Vagina (tissue), 2 donors: Measurements from ENCODE around the gene ANGPTL3.

Experiments
- POLR2A ChIP-seq, 2 donors: fragments of 450-650 bp; IDR thresholded peaks; one replicate each; pipeline ENCODE4 v1.6.1; 2017; ENCODE audit warnings: antibody characterized with exemption in 2 of 2, mild to moderate bottlenecking in 2 of 2, moderate library complexity in 2 of 2
- TF ChIP-seq, protein P1 (sequence below), 3 experiments: fragments of 450-650 bp in 2 of 3; fragments of 200-600 bp in 1 of 3; sonication (generic) in 1 of 3; IDR thresholded peaks; one replicate each; pipeline ENCODE4 v1.5.1; 2017 to 2019; ENCODE audit warnings: antibody characterized with exemption in 3 of 3, mild to moderate bottlenecking in 2 of 3, moderate library complexity in 2 of 3

DNA sequence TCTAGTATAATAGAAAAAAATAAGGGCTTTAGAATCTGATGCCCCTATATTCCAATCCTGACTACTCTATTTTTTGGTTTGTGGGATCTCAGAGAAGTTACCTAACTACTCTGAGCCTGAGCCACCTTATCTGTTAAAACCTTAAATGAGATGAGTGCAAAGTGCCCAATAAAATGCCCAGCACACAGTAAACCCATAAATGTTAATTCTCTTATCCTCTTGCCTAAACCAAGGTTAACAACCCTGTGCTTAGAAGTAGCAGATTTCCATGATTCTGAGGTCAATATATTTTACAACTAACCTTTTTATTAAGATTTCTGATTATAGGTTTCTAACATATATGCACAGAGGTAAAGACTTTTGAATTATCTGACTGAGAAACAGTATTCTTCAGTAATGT is 55.1 kb downstream of the ANGPTL3 start:
- TF ChIP-seq, protein P1, sequence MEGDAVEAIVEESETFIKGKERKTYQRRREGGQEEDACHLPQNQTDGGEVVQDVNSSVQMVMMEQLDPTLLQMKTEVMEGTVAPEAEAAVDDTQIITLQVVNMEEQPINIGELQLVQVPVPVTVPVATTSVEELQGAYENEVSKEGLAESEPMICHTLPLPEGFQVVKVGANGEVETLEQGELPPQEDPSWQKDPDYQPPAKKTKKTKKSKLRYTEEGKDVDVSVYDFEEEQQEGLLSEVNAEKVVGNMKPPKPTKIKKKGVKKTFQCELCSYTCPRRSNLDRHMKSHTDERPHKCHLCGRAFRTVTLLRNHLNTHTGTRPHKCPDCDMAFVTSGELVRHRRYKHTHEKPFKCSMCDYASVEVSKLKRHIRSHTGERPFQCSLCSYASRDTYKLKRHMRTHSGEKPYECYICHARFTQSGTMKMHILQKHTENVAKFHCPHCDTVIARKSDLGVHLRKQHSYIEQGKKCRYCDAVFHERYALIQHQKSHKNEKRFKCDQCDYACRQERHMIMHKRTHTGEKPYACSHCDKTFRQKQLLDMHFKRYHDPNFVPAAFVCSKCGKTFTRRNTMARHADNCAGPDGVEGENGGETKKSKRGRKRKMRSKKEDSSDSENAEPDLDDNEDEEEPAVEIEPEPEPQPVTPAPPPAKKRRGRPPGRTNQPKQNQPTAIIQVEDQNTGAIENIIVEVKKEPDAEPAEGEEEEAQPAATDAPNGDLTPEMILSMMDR (IDR thresholded peaks at IDR 0.05): no peak
- no peak for TF ChIP-seq POLR2A (IDR thresholded peaks at IDR 0.05)
